Measurements from ENCODE around the gene DYNC2H1.

DYNC2H1 gene

GRCh38 chr11:103254123-103254522 is 144.9 kb downstream of the DYNC2H1 start:
- Histone ChIP-seq H3K4me2 (no peak overlapping the region), H3K27me3 (ENCODE audit: insufficient read depth, low read depth) (no peaks in the 10 kb centered on the region), H3K4me1 (ENCODE audit: low read depth, poor library complexity, severe bottlenecking) (no peaks in the 10 kb centered on the region), H3K4me3 (IDR thresholded peaks at IDR 0.05; ENCODE audit: insufficient read depth, low read depth, low read length) (no peak overlapping the region), H4K20me1 (ENCODE audit: insufficient read depth) (no peaks in the 10 kb centered on the region), H2AFZ (ENCODE audit: low read depth) (no peak overlapping the region), H3K36me3 (ENCODE audit: insufficient read depth) (no peaks in the 10 kb centered on the region), H3K9ac (no peak overlapping the region), H3K79me2 (ENCODE audit: insufficient read depth, low read depth) (no peaks in the 10 kb centered on the region), H3K27ac (no peak overlapping the region)
- TF ChIP-seq CTCF (conservative IDR thresholded peaks at IDR 0.05; ENCODE audit: low read depth, low read length): no peak

GRCh38 chr11:103257360-103257759 is 148.1 kb downstream of the DYNC2H1 start:
- Histone ChIP-seq H4K20me1 (ENCODE audit: insufficient read depth) (no peaks in the 10 kb centered on the region), H3K4me1 (ENCODE audit: low read depth, poor library complexity, severe bottlenecking) (no peaks in the 10 kb centered on the region), H3K27ac (no peak overlapping the region), H3K79me2 (ENCODE audit: insufficient read depth, low read depth) (no peaks in the 10 kb centered on the region), H3K27me3 (ENCODE audit: insufficient read depth, low read depth) (no peaks in the 10 kb centered on the region), H3K9ac (no peak overlapping the region), H3K36me3 (ENCODE audit: insufficient read depth) (no peaks in the 10 kb centered on the region), H2AFZ (ENCODE audit: low read depth) (no peak overlapping the region), H3K4me3 (IDR thresholded peaks at IDR 0.05; ENCODE audit: insufficient read depth, low read depth, low read length) (no peak overlapping the region), H3K4me2 (no peak overlapping the region)
- TF ChIP-seq CTCF (conservative IDR thresholded peaks at IDR 0.05; ENCODE audit: low read depth, low read length): 0 out of 2 replicates have a peak, but pooled peaks have one; percentile 33

GRCh38 chr11:103266167-103266831 is 157.1 kb downstream of the DYNC2H1 start:
- Histone ChIP-seq H3K4me1 (ENCODE audit: low read depth, poor library complexity, severe bottlenecking) (no peaks in the 10 kb centered on the region), H4K20me1 (ENCODE audit: insufficient read depth) (no peaks in the 10 kb centered on the region), H2AFZ (ENCODE audit: low read depth) (no peak overlapping the region), H3K4me3 (IDR thresholded peaks at IDR 0.05; ENCODE audit: insufficient read depth, low read depth, low read length) (no peak overlapping the region), H3K9ac (no peak overlapping the region), H3K4me2 (no peak overlapping the region), H3K27me3 (ENCODE audit: insufficient read depth, low read depth) (no peaks in the 10 kb centered on the region), H3K27ac (no peak overlapping the region), H3K79me2 (ENCODE audit: insufficient read depth, low read depth) (no peaks in the 10 kb centered on the region), H3K36me3 (ENCODE audit: insufficient read depth) (no peaks in the 10 kb centered on the region)
- no peak for TF ChIP-seq CTCF (conservative IDR thresholded peaks at IDR 0.05; ENCODE audit: low read depth, low read length)

DNA sequence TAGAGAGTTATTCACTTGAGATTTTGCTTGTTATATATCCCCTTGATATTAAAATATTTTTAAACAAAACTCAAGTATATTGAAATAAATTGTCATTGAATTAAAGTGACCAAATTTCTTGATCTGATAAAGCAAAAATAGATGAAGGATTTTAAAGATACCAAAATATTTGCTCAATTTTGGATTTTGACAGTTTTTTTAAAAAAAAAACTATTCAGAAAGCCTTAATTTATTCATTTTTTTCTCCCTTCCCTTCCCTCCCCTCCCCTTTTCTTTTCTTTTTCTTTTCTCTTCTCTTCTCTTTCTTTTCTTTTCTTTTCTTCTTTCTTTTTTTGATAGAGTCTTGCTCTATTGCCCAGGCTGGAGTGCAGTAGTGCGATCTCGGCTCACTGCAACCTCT is 163.7 kb downstream of the DYNC2H1 start:
- Histone ChIP-seq H3K9ac (no peak overlapping the region), H3K36me3 (ENCODE audit: insufficient read depth) (no peaks in the 10 kb centered on the region), H2AFZ (ENCODE audit: low read depth) (no peak overlapping the region), H4K20me1 (ENCODE audit: insufficient read depth) (no peaks in the 10 kb centered on the region), H3K4me2 (no peak overlapping the region), H3K4me1 (ENCODE audit: low read depth, poor library complexity, severe bottlenecking) (no peaks in the 10 kb centered on the region), H3K4me3 (IDR thresholded peaks at IDR 0.05; ENCODE audit: insufficient read depth, low read depth, low read length) (no peak overlapping the region), H3K79me2 (ENCODE audit: insufficient read depth, low read depth) (no peaks in the 10 kb centered on the region), H3K27ac (no peak overlapping the region), H3K27me3 (ENCODE audit: insufficient read depth, low read depth) (no peaks in the 10 kb centered on the region)
- no peak for TF ChIP-seq CTCF (conservative IDR thresholded peaks at IDR 0.05; ENCODE audit: low read depth, low read length)

All from KMS-11 (cell line).